ENCODE results near the gene SYTL1. TPM values are rescaled to one million over a fixed set of nuclear protein-coding genes. Genes with fewer than 3 reads are reported as not detected.

Gene SYTL1
- total and polyA plus RNA-seq, 11 donors, result 0.23 to 6.0 (median 0.55) TPM; not detected in 1

DNA sequence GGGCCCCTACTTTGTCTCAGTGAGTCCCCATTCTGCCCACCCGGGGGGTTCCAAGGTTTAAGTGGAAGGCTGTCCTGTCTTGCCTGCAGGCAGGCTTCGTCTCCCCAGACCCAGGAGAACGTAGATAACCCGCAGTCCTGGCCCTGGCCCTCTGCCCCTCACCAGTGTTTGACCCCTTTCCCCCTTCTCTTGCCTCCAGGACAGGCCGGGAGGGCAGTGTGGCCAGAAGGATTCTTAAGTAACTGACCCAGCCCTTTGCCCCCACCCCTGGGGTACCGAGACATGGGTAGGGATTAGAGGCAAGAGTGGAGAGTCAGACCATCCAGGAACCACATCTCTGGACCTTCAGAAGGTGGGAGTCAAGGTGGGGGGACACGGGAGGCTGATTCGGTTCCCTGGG, 11.0 kb upstream of the SYTL1 start:
- TF ChIP-seq CTCF (IDR thresholded peaks at IDR 0.05), result no peak
- TF ChIP-seq POLR2A (IDR thresholded peaks at IDR 0.05), result no peak
- WGBS, 4 donors, result 78 to 89% (median 86%) methylated on average over 8 of the region's 8 CpGs
- H3K4me1 ChIP-seq, result peaks cover 3 to 58% (median 33%) of the 10 kb centered on the region in 12 donors

DNA sequence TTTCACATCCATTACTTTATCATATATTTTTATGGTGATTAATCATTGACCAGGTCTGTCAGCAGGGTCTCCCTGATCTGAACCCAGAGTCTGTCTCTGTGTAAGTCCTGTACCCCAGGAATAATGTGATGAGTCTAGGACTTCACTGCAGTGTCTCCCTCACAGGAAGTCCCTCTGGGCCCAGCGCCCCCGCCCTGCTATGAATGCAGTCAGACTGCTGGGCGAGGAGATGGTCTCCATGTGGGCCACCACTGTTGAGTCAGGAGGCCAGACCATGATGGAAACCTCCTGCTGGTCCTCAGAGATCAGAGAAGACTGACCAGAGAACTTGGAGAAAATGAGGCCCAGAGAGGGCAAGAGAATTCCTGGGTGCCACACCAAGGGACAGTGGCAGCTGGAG, 10.4 kb upstream of the SYTL1 start:
- 80 to 92% (median 89%) methylated on average over 1 to 3 of the region's 3 CpGs for WGBS, 4 donors
- Histone ChIP-seq H3K27ac (peak overlapping the region in 7 of 12 donors; percentile 31 to 62 (median 46)), H3K36me3 (peaks cover 3 to 94% (median 69%) of the 10 kb centered on the region in 9 donors), H3K9me3 (no peaks in the 10 kb centered on the region), H3K4me3 (no peak overlapping the region), H3K4me1 (peaks cover 3 to 51% (median 29%) of the 10 kb centered on the region in 12 donors), H3K27me3 (no peaks in the 10 kb centered on the region)
- no peak for ATAC-seq
- intact Hi-C loops (cut with DNase I), result no loop called here
- no peak for DNase-seq
- TF ChIP-seq POLR2A (IDR thresholded peaks at IDR 0.05) (no peak), CTCF (IDR thresholded peaks at IDR 0.05) (no peak)

More for the DNA sequence above, 11.0 kb upstream of the SYTL1 start:
- DNase-seq, result no peak
- Histone ChIP-seq H3K4me3 (no peak overlapping the region), H3K9me3 (no peaks in the 10 kb centered on the region), H3K27me3 (no peaks in the 10 kb centered on the region), H3K36me3 (peaks cover 3 to 94% (median 69%) of the 10 kb centered on the region in 9 donors), H3K27ac (no peak overlapping the region)
- intact Hi-C loops (cut with DNase I), result no loop called here
- no peak for ATAC-seq

DNA sequence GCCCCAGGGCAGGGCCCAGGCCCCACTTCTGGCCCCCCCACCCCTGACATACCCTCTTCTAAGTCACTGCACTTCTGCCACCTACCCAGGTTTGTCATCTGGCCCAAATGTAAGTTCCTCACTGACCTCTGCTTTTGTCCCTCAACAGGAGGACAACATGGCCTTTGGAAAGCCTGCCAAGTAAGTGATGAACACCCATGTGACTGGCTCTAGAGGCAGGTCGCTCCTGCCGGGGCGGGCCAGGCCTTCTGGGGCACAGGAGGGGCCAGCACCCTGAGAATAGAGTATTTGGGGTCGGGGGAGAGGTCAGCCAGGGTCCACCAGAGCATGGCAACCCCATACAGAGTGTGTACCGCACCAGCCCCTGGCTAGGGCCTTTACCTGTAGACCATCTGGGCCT, 9.9 kb upstream of the SYTL1 start:
- DNase-seq (peak in 1 of 5 donors; percentile 52), ATAC-seq (peak; percentile 62 to 73 (median 64))
- H3K27me3 ChIP-seq, result no peaks in the 10 kb centered on the region
- H3K9me3 ChIP-seq, result no peaks in the 10 kb centered on the region
- intact Hi-C loops (cut with DNase I), result loop anchor here in 1 of 10 donors (2.0 kb wide), 1 partner anchor 63 kb away; no protein-coding TSS in a partner anchor
- no peak overlapping the region for H3K4me3 ChIP-seq
- H3K27ac ChIP-seq, result peak overlapping the region in 9 of 12 donors; percentile 27 to 62 (median 45)
- H3K36me3 ChIP-seq, result peaks cover 3 to 94% (median 71%) of the 10 kb centered on the region in 9 donors
- H3K4me1 ChIP-seq, result peaks cover 3 to 46% (median 25%) of the 10 kb centered on the region in 12 donors
- WGBS, 4 donors, result 66 to 73% (median 69%) methylated on average over 5 of the region's 5 CpGs
- TF ChIP-seq CTCF (IDR thresholded peaks at IDR 0.05), result no peak
- no peak for TF ChIP-seq POLR2A (IDR thresholded peaks at IDR 0.05)

GRCh38 chr1:27332536-27333281, 9.1 kb upstream of the SYTL1 start:
- ATAC-seq (peak; percentile 16 to 58 (median 54)), DNase-seq (peak in 3 of 5 donors; percentile 49 to 75 (median 53))
- Histone ChIP-seq H3K27ac (peak overlapping the region in 7 of 12 donors; percentile 27 to 62 (median 34)), H3K4me1 (peaks cover 3 to 38% (median 18%) of the 10 kb centered on the region in 12 donors), H3K27me3 (no peaks in the 10 kb centered on the region), H3K36me3 (peaks cover 3 to 86% (median 64%) of the 10 kb centered on the region in 9 donors), H3K4me3 (no peak overlapping the region), H3K9me3 (no peaks in the 10 kb centered on the region)
- intact Hi-C loops (cut with DNase I), result loop anchor here in 1 of 10 donors (2.0 kb wide), 1 partner anchor 62 kb away; no protein-coding TSS in a partner anchor
- WGBS, 4 donors, result 66 to 70% (median 67%) methylated on average over 11 of the region's 11 CpGs
- TF ChIP-seq CTCF (IDR thresholded peaks at IDR 0.05) (peak; percentile 68 to 88 (median 79)), POLR2A (IDR thresholded peaks at IDR 0.05) (no peak)
